ENCODE results near the gene DMRTA1. TPM values are rescaled to one million over a fixed set of nuclear protein-coding genes. Genes with fewer than 3 reads are reported as not detected.

DMRTA1 gene
- total and polyA plus RNA-seq, 2 donors (not counting 3 experiments of a cell fraction or from before 2014, with no cell fraction given) = 0.19 to 2.1 TPM

GRCh38 chr9:22455181-22455580 is 8.6 kb downstream of the DMRTA1 start:
- DNase-seq (ENCODE audit: low read depth, low spot score) (no peak), FAIRE-seq (no peak)
- Histone ChIP-seq H2AFZ (ENCODE audit: low read depth, low read length) (no peak overlapping the region), H3K9ac (replicated peaks; ENCODE audit: extremely low read depth, insufficient read depth, low read length) (no peak overlapping the region), H3K36me3 (ENCODE audit: control insufficient read depth in 2 of 2, extremely low read depth in 1 of 2, insufficient read depth in 2 of 2, low read length in 2 of 2) (no peaks in the 10 kb centered on the region), H3K27me3 (ENCODE audit: control insufficient read depth in 2 of 2, insufficient read depth in 2 of 2, low read length in 2 of 2) (peaks cover 0 to 2% of the 10 kb centered on the region in 2 experiments), H3K27ac (ENCODE audit: insufficient read depth, low read depth, low read length) (no peak overlapping the region), H3K4me1 (ENCODE audit: control insufficient read depth, extremely low read depth, insufficient read depth, low read length) (peaks cover 2% of the 10 kb centered on the region), H3K9me3 (replicated peaks; ENCODE audit: control insufficient read depth, insufficient read depth, low read length) (no peaks in the 10 kb centered on the region), H3K4me2 (ENCODE audit: insufficient read depth, low read length) (no peak overlapping the region), H4K20me1 (replicated peaks; ENCODE audit: control insufficient read depth, extremely low read depth, insufficient read depth, low read length) (no peaks in the 10 kb centered on the region), H3K4me3 (replicated peaks in 1 of 3; ENCODE audit: insufficient read depth in 1 of 3, low read depth in 1 of 3, low read length in 3 of 3) (no peak overlapping the region), H3K79me2 (ENCODE audit: control insufficient read depth, insufficient read depth, low read length) (peaks cover 4% of the 10 kb centered on the region), H3K9me1 (replicated peaks; ENCODE audit: control insufficient read depth, extremely low read depth, insufficient read depth, low read length) (no peaks in the 10 kb centered on the region)
- dilution Hi-C loops (cut with MboI; ENCODE audit: extremely low pct_ligation_motif_present, low sequenced_read_pairs) (no loop called here), intact Hi-C loops (cut with micrococcal nuclease) (no loop called here)
- POLR2A ChIA-PET = no interaction called here
- no peak for TF ChIP-seq POLR2AphosphoS5 (IDR thresholded peaks at IDR 0.05; ENCODE audit: insufficient read depth, low read depth, low read length)
- no peak for TF ChIP-seq FOS (IDR thresholded peaks at IDR 0.05; ENCODE audit: borderline replicate concordance, insufficient read depth, low read length)
- TF ChIP-seq CTCF (IDR thresholded peaks at IDR 0.05; ENCODE audit: extremely low read depth in 1 of 2, insufficient read depth in 1 of 2, low read depth in 1 of 2, low read length in 2 of 2) = no peak
- no peak for TF ChIP-seq EZH2 (IDR thresholded peaks at IDR 0.05; ENCODE audit: borderline replicate concordance, low read depth, low read length, severe bottlenecking)
- no peak for TF ChIP-seq MYC (IDR thresholded peaks at IDR 0.05; ENCODE audit: low read depth, low read length)
- no peak for TF ChIP-seq MAX (IDR thresholded peaks at IDR 0.05; ENCODE audit: insufficient read depth, insufficient read length)
- no peak for TF ChIP-seq POLR2A (IDR thresholded peaks at IDR 0.05; ENCODE audit: low read depth, low read length)
- TF ChIP-seq GATA2 (IDR thresholded peaks at IDR 0.05; ENCODE audit: insufficient read depth, insufficient read length, low read depth, low read length) = no peak
- TF ChIP-seq JUN (IDR thresholded peaks at IDR 0.05; ENCODE audit: borderline replicate concordance, insufficient read depth, insufficient read length, low read depth) = no peak
- no TSS peak for BruUV-seq (replicated peaks)
- CTCF ChIA-PET = interaction anchor here (1.3 to 3.1 kb wide), 4 partner anchors 14 to 211 kb away, joined by 3 to 40 read pairs (median 10); no protein-coding TSS in a partner anchor

Data from endothelial cell of umbilical vein (primary cell).